Upper lobe of left lung (tissue), 4 donors: ENCODE data around the gene SATB2.

Experiments
- EP300 ChIP-seq, 4 donors: sonication (generic); formaldehyde crosslinking; IDR thresholded peaks; one replicate each; pipeline ENCODE4 v1.5.1; 2017; ENCODE audit warnings: antibody characterized with exemption in 4 of 4, control low read depth in 2 of 4
- POLR2A ChIP-seq, 4 donors: fragments of 450-650 bp; IDR thresholded peaks; one replicate each; pipeline ENCODE4 v1.5.1; 2016 to 2017; ENCODE audit warnings: antibody characterized with exemption in 4 of 4, mild to moderate bottlenecking in 2 of 4
- POLR2AphosphoS5 ChIP-seq, 2 donors: sonication (generic); formaldehyde crosslinking; IDR thresholded peaks; one replicate each; pipeline ENCODE4 v1.5.1; 2017; ENCODE audit warnings: antibody characterized with exemption in 2 of 2

GRCh38 chr2:199462956-199463692, 5.4 kb upstream of the SATB2 start:
- no peak for TF ChIP-seq EP300 (IDR thresholded peaks at IDR 0.05)
- no peak for TF ChIP-seq POLR2A (IDR thresholded peaks at IDR 0.05)
- TF ChIP-seq POLR2AphosphoS5 (IDR thresholded peaks at IDR 0.05): peak in 1 of 2 donors; percentile 9
